Measurements from ENCODE around the gene NAA40.

Gene NAA40

GRCh38 chr11:63986932-63987513, 48.2 kb downstream of the NAA40 start:
- DNase-seq (ENCODE audit: low read depth in 2 of 2) = no peak

GRCh38 chr11:63991558-63991957, 52.8 kb downstream of the NAA40 start:
- DNase-seq (ENCODE audit: low read depth in 2 of 2) = no peak

- DNase-seq (ENCODE audit: low read depth in 2 of 2) = no peak
These were observed 54.3 kb downstream of the NAA40 start for GRCh38 chr11:63993100-63993499.

- DNase-seq (ENCODE audit: low read depth in 2 of 2) = no peak
These were observed 55.2 kb downstream of the NAA40 start for GRCh38 chr11:63993993-63994392.

- DNase-seq (ENCODE audit: low read depth in 2 of 2) = no peak
These were observed 57.7 kb downstream of the NAA40 start for GRCh38 chr11:63996512-63996911.

GRCh38 chr11:63997104-63997700, 58.4 kb downstream of the NAA40 start:
- DNase-seq (ENCODE audit: low read depth in 2 of 2) = no peak

- DNase-seq (ENCODE audit: low read depth in 2 of 2) = no peak
These were observed 59.1 kb downstream of the NAA40 start for GRCh38 chr11:63997801-63998337.

- DNase-seq (ENCODE audit: low read depth in 2 of 2) = no peak
These were observed 60.0 kb downstream of the NAA40 start for GRCh38 chr11:63998558-63999348.

- peak; percentile 10 to 49 for DNase-seq (ENCODE audit: low read depth in 2 of 2)
These were observed 60.7 kb downstream of the NAA40 start for GRCh38 chr11:63999349-64000025.

GRCh38 chr11:64000026-64000739, 61.4 kb downstream of the NAA40 start:
- DNase-seq (ENCODE audit: low read depth in 2 of 2) = peak; percentile 21 to 46

GRCh38 chr11:64000740-64001483, 62.1 kb downstream of the NAA40 start:
- DNase-seq (ENCODE audit: low read depth in 2 of 2) = no peak

GRCh38 chr11:64001484-64002420, 63.0 kb downstream of the NAA40 start:
- DNase-seq (ENCODE audit: low read depth in 2 of 2) = no peak

GRCh38 chr11:64003807-64004589, 65.2 kb downstream of the NAA40 start:
- no peak for DNase-seq (ENCODE audit: low read depth in 2 of 2)

- no peak for DNase-seq (ENCODE audit: low read depth in 2 of 2)
These were observed 65.8 kb downstream of the NAA40 start for GRCh38 chr11:64004590-64004984.

- no peak for DNase-seq (ENCODE audit: low read depth in 2 of 2)
These were observed 66.9 kb downstream of the NAA40 start for GRCh38 chr11:64005691-64006090.

GRCh38 chr11:64006398-64006797, 67.6 kb downstream of the NAA40 start:
- DNase-seq (ENCODE audit: low read depth in 2 of 2) = no peak

Measured in stimulated activated CD8-positive, alpha-beta memory T cell treated with anti-CD3 and anti-CD28 coated beads, Interleukin-15, amount 100 ng/mL, for 4 hours (primary cell).